ENCODE results near the gene FAM221A. TPM values are rescaled to one million over a fixed set of nuclear protein-coding genes. Genes with fewer than 3 reads are reported as not detected.

FAM221A gene
- total and polyA plus RNA-seq, 8 donors: 9.7 to 14.8 (median 13.4) TPM

DNA sequence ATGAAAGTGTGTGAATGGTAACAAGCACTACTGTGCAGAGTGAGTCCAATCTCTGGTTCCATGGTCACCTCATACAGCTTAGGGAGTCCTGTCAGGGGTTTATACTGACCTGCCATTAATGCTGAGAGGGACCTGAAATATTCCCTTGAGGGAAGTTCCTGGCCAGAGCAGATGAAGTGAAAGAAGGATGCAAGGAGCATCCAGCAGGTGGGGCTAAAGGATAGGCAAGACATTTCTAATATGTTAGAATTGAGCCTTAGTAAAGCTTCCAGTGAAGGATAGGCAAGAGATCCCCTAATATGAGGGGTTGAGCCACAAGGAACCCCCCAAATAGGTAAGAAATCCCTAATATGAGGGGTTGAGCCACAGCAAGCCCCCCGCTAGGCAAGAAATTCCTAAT is 25.5 kb upstream of the FAM221A start:
- Histone ChIP-seq H3K27me3 (no peaks in the 10 kb centered on the region), H3K4me3 (no peak overlapping the region), H3K9me3 (no peaks in the 10 kb centered on the region), H3K27ac (no peak overlapping the region), H3K4me1 (peaks cover 0 to 7% (median 0%) of the 10 kb centered on the region in 3 donors), H3K36me3 (no peaks in the 10 kb centered on the region)
- intact Hi-C loops (cut with DNase I): loop anchor here in 1 of 3 donors (10.0 kb wide), 1 partner anchor 60 kb away; the partner anchor contains the start of gene STK31
- ATAC-seq: peak; percentile 84 to 97 (median 91)
- TF ChIP-seq, protein P1, sequence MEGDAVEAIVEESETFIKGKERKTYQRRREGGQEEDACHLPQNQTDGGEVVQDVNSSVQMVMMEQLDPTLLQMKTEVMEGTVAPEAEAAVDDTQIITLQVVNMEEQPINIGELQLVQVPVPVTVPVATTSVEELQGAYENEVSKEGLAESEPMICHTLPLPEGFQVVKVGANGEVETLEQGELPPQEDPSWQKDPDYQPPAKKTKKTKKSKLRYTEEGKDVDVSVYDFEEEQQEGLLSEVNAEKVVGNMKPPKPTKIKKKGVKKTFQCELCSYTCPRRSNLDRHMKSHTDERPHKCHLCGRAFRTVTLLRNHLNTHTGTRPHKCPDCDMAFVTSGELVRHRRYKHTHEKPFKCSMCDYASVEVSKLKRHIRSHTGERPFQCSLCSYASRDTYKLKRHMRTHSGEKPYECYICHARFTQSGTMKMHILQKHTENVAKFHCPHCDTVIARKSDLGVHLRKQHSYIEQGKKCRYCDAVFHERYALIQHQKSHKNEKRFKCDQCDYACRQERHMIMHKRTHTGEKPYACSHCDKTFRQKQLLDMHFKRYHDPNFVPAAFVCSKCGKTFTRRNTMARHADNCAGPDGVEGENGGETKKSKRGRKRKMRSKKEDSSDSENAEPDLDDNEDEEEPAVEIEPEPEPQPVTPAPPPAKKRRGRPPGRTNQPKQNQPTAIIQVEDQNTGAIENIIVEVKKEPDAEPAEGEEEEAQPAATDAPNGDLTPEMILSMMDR (IDR thresholded peaks at IDR 0.05): peak; percentile 25 to 36 (median 32)
- DNase-seq: peak in 4 of 6 donors; percentile 35 to 72 (median 48)
- WGBS, 2 donors: 0% methylated on average over 1 of the region's 1 CpG
- FAIRE-seq: no peak

DNA sequence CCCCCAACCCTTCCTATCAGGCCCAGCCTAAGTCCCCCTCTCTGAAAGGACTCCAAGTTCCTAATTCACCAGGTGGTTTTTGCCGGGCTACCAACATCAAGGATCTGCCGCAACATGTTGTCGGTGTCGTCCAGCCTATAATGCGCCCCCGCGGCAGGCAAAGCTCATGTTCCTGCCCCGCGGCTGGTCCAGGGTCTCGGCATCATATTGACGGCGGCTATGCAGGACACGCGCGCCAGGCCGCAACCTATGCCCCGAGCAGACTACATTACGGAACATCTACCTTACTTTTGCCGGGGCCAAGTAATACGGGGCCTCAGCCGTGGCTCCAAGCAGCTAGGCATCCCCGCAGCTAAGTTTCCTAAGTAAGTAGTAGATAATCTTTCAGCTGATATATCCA is 24.6 kb upstream of the FAM221A start:
- ATAC-seq: no peak
- Histone ChIP-seq H3K27me3 (no peaks in the 10 kb centered on the region), H3K36me3 (no peaks in the 10 kb centered on the region), H3K27ac (no peak overlapping the region), H3K9me3 (no peaks in the 10 kb centered on the region), H3K4me1 (peaks cover 0 to 7% (median 0%) of the 10 kb centered on the region in 3 donors), H3K4me3 (no peak overlapping the region)
- intact Hi-C loops (cut with DNase I): loop anchor here in 1 of 3 donors (10.0 kb wide), 1 partner anchor 59 kb away; the partner anchor contains the start of gene STK31
- 89 to 91% methylated on average over 22 of the region's 22 CpGs for WGBS, 2 donors
- peak in 1 of 6 donors; percentile 60 for DNase-seq
- TF ChIP-seq, protein P1 (IDR thresholded peaks at IDR 0.05): no peak
- no peak for FAIRE-seq

DNA sequence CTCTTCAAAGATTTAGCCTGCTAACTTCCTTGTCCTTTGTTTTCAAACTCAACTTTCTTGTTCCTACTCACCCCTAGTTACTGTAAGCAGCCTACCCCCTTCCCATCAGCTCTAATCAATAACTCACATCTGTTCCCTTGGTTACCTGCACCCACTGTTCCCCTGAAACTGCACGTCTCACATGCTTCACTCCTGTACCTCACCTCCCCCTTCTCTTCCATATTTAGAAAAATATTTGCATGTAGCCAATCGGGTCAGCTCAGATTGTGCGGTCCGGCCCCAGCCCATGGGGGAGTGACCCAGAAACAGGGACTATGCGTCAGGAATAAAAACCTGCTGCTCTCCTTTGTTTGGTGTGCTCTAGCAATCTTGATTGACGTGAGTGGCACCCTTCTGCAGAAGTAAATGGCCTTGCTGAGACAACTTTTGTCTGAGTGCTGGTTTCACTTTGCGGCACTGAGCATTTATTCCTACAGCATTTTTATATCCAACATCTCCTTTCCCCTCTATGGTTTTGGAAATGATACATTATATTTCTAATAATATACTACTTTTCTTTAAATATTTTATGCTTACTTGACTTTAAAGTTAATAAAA is 21.1 kb upstream of the FAM221A start:
- no peak overlapping the region for H3K27ac ChIP-seq
- FAIRE-seq (no peak), DNase-seq (no peak), ATAC-seq (no peak)
- H3K36me3 ChIP-seq: no peaks in the 10 kb centered on the region
- H3K4me1 ChIP-seq: peaks cover 0 to 8% (median 7%) of the 10 kb centered on the region in 3 donors
- WGBS, 2 donors: 77 to 82% methylated on average over 7 of the region's 7 CpGs
- no peak overlapping the region for H3K4me3 ChIP-seq
- TF ChIP-seq, protein P1 (IDR thresholded peaks at IDR 0.05): no peak
- H3K27me3 ChIP-seq: no peaks in the 10 kb centered on the region
- no peaks in the 10 kb centered on the region for H3K9me3 ChIP-seq
- intact Hi-C loops (cut with DNase I): loop anchor here in 1 of 3 donors (10.0 kb wide), 1 partner anchor 56 kb away; the partner anchor contains the start of gene STK31

DNA sequence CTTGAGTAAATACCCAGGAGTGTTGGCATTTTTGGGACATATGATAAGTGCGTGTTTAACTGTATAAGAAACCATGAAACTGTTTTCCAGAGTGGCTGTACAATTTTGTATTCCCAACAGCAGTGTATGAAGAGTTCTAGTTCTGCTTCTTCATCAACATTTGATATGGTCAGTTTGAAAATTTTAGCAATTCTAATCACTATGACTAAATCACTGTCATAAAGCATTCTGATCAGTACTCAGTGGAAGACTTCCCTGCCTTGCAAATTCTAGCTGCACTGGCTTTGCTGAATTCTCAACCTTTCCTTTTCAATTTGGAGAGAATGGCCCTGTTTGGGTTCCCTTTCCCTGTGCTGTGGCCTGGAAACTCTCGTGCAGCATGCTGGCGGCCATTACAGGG is 18.6 kb upstream of the FAM221A start:
- no peak for ATAC-seq
- no peak for FAIRE-seq
- DNase-seq: no peak

More for the DNA sequence above, 18.6 kb upstream of the FAM221A start:
- Histone ChIP-seq H3K27ac (no peak overlapping the region), H3K4me3 (no peak overlapping the region), H3K27me3 (no peaks in the 10 kb centered on the region), H3K36me3 (no peaks in the 10 kb centered on the region), H3K9me3 (no peaks in the 10 kb centered on the region), H3K4me1 (peaks cover 0 to 8% (median 0%) of the 10 kb centered on the region in 3 donors)
- 88 to 94% methylated on average over 3 of the region's 3 CpGs for WGBS, 2 donors
- TF ChIP-seq, protein P1 (IDR thresholded peaks at IDR 0.05): no peak
- intact Hi-C loops (cut with DNase I): no loop called here
